NCI-H446 (cell line): ENCODE data around the gene RPP30.
"Not testable (repeated sequence)": the region's sequence is repeated elsewhere in the genome, so short reads cannot be mapped to it uniquely, and the experiment has no call there.

ENCODE experiments used
- DNase-seq, 2 experiments: peaks; one replicate each; lab custom pipeline; 2025; lab: John Stamatoyannopoulos, UW

Gene RPP30

DNA sequence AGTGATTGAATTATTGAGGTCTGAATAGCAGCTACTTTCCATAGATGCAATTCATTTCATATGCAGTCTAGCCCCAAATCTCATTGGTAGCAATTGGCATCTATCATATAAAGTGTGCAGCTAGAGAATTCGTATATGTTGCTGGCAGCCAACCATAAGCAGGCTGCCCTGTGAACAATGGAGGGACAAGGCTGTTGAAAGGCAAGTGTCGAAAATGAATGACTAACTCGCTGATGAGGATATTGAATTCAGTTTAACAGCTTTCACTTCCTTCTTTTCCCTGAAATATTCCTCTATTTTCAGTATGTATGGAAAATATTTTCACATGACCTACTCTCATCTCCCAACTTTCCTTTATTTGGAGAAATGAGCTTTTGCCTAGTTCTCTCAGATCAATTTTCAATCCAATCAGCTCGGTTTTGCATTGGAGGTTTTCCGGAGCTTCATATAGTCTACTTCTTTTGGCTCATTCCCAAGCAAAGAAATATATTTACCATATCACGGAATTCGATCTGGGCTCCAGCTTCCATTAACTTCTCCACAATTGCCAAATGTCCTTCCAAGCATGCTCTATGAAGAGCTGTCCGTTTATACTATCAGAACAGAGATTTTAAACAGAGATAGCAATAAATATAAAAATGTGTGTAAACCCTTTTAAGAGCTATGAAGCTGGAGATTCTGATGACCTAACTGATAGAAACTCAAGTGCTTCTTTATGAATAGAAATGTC is 45.6 kb downstream of the RPP30 start:
- no peak for DNase-seq

DNA sequence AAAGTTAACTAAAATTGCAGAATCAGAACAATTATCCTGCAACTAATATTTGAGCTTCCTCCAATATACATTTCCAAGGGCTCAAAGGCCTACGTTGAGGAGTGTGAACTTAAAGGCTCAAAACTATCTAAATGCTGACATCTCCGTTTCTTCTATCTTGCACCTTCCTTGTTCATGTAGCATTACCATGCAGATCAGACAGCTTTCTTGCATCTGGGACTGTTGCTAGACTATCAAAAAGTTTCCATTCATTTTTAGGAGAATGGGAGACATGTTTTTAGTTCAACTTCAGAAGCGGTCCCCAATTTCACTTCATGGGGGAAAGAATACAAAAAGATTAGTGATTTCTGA is 46.2 kb downstream of the RPP30 start:
- no peak for DNase-seq

DNA sequence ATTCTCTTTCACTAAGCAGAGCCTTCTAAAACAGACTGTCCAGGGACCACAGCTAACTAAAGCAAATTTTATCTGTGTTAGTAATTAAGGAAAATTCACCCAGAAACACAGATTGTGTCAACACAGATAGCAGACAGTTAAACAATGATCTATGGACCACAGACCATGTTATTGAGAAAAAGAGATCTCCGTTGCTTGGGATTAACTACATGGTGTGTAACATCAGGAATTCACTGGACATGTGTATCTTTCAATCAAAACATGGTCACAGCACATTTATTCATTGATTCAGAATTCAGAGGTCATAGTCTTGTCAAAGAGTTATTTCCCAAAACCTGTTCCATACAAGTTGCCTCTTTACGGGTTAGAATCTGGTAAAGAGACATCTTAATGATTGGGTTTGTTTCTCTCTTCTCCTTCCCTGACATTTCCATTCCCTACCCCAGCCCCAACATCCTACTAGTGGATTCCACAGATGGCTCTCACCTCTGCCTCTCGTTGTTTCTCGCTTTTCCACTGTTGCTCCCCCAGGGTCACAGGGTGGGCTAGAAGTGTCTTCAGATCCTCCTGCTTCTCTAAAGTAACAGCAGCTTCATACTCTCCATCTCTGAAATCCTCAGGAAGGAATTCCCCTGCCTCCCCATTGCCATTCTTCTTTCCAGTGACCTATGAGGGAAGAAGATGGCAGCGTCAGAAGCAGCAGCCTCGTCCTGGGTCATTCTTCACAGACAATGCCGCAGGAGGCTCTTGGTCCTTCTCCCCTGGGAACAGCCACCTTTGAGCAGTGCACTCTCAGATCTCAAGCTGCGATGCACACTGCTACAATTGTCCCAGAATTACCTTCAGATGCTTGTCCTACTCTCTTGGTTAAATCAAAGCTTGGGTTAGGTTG is 48.2 kb downstream of the RPP30 start:
- DNase-seq = no peak

DNA sequence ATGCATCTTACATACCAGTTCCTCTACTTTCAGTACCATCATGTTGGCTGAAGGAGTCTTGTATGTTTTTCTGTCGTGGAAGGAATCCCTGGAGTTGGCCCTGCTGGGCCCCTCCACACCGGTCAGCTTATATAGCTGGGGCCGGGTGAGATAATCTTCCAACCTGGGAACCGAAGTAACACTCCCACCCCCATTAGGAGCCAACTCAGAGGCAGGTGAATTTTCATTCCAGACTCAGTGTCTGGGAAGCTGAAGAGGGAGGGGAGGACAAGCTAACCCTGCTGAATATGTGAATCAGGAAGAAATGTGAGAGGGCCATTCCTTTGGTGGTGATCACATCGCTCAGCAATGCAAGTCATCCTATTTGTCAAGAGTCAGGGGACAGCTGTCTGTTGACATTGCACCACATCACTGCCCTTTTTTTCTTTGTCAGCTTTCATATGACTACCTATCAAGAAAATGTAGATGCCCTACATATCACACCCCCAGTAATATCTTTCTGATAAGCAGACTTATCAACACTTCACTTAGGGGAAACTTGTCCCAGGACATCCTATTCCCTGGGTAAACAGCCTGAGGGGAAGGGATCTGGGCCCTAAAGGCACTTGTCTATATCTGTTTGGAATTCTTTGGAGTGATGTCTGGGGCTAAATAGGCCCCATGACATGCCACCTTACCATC is 49.4 kb downstream of the RPP30 start, which contains the start of gene ANKRD1:
ANKRD1 (minus strand) TSS at position 102 of the 681 bp plus-strand sequence; CDS start at position 42, 60 bp downstream.
- DNase-seq = no peak

DNA sequence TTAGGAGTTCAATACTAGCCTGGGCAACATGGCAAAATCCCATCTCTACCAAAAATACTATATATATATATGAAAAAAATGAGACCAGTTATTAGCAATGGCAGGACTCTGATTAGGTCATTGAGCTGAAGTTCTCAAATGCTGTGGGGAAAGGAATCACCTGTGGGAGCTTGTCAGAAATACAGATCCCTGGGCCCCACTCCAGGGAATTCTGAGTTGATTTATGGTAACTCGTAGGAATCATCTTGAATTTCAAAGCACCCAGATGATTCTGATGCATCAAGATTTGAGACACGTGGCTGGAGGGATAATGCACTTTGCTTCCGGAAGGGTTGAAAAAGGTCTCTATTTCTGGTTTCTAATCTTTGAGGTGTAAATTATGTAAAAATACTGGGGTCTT is 50.1 kb downstream of the RPP30 start:
- no peak for DNase-seq

DNA sequence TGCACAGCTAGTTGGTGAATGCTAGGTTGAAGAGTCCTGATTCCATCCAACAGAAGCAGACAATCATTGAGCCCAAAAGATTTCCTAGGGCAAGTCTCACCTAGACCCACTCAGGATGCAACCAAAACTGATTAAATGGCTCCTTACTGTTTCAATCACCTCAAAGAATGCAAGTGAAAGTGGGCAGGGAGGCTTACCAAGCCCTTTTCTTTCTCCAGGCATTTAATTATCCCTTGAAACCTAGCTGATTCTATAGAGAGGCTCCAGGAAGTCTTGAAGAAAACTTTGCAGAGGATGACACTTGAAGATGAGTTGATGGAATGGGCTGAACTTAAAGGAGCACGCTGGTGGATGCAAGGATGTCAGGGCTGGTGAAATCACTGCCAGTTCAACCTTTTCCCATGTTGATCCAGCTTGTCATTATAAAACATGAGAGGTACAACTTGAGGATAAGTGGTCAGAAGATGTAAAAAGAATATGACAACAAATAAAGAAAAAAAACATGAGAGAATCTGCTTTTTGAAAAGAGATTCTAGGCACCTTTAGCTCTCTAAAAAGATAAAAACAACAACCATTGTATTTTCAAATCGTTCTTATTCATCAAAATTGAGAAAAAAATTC is 51.4 kb downstream of the RPP30 start:
- no peak for DNase-seq

DNA sequence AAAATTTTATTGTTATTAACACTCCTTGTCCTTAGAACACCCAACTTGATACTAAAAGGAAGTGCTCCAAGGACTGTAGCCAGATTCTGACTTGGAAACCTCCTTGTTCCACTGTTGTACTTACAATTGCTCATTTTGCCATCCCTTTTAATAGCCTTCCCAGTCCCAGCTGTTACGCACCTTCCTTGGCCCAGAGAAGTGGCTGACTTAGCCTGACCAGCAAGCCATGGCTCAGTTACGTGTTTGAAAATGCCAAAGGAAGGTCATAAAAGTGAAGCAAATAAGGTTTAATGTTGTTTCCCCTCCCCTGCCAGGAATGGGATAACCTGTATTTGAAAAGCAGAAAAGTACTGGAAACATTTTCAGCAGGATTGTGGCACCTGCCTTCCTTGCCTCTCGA is 52.8 kb downstream of the RPP30 start:
- no peak for DNase-seq

DNA sequence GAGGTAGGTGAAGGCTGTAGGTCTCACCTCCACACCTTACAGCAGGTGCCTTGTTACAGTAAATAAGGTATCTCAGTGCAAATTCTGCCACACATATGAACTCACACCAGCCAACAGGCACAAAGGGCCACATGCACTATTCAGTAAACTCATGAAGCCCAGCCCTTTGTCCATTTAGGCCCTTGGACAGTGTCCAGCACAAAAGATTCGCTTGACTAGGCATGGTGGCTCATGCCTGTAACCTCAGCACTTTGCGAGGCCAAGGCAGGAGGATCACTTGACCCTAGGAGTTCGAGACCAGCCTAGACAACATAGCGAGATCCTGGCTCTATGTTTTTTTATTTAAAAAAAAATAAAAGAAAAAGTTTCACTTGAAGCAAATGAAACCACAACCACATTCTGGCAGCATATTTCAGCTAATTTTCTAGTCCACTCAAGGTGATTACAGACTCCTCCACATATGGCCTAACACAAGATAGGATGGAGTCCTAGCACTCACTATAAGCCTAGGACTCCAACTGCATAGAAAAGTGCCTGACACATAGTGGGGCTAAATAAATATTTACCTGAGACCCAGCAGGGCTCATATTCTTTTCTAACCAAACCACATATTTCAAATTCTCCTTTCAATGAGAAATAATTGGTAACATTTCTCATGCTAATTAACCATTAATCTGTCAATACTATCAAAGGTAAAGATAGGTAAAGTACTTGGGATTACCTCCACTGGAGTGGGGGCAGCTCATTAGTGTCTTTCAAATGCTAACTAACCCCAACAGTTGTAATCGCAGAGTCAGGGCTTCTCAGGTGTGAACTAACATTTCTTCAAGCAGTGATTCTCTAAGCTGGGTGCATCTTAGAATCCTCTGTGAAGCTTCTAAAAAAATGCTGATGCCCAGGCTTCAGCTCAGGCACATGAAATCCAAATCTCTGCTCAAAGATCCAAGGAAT is 53.6 kb downstream of the RPP30 start:
- no peak for DNase-seq

DNA sequence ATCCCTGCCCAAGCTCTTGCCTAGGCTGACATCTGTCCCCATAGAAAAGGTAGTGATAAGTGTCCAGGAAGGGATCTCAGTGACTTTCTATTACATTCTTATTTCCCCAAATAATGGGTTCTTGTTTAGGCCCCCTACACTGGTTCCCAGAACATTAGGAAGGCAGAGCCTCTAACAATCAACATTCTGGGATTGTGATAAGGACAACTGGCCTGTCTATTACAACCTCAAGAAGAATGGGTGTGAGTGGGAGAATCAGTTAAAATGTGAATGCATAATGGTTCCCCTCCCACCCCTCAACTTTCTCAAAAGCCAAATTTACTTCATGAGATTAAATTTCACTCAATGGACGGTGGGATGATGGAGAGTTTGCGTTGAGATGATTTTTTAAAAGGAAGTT is 55.5 kb downstream of the RPP30 start:
- no peak for DNase-seq

DNA sequence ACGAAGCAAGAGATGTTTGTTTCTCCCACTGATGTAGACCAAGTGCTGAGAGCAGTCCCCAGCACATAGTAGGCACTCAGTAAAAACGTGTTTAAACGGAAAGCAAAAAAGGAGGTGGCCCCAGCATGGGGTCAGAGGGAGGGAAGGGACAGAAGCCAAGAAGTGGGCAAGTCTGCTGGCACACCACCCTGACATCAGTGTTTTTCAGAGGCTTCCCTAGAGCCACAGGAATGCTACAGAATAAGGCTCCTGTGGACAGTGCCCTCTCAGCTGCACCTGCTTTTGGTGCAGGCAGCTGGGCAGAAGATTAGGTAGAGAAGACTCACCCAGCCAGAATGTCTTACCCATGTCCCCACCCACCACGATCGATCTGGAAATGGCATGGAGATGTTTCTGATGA is 57.4 kb downstream of the RPP30 start:
- DNase-seq = no peak

DNA sequence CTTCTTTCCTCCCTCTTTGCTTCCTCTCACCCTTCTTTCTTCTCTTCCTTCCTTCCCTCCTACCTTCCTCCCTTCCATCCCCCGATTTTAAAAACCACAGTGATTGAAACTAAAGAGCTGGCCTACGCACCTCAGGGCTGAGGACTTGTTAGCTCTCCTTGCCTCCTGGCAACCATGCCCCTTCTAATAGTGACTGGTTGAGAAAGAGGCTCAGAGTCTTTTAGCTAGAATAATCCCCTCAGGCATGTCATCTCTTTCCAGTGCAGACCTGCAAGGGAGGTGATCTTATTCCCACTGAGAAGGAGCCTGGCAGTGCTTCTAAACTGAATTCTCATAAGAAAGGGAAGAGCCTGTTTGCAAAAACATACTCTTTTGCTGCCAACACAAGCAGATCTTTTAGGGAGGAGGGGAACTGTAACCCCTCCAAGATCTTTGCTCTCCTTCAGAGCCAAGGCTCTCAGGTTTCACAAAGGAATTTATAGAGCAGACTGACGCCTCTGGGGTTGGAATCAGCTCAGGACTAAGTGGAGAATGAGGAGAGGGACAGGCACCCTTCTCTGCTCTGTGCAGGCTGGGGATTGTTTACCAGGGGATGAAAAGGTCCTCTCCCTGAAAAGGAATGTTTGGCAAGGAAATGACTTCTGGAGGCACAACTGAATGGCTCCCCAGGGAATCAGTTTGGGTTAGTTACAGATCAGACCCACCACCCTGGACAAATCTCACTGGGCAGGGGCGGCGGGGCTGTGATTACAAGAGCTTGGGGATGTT is 58.5 kb downstream of the RPP30 start:
- DNase-seq = peak in 1 of 2 experiments; percentile 65

DNA sequence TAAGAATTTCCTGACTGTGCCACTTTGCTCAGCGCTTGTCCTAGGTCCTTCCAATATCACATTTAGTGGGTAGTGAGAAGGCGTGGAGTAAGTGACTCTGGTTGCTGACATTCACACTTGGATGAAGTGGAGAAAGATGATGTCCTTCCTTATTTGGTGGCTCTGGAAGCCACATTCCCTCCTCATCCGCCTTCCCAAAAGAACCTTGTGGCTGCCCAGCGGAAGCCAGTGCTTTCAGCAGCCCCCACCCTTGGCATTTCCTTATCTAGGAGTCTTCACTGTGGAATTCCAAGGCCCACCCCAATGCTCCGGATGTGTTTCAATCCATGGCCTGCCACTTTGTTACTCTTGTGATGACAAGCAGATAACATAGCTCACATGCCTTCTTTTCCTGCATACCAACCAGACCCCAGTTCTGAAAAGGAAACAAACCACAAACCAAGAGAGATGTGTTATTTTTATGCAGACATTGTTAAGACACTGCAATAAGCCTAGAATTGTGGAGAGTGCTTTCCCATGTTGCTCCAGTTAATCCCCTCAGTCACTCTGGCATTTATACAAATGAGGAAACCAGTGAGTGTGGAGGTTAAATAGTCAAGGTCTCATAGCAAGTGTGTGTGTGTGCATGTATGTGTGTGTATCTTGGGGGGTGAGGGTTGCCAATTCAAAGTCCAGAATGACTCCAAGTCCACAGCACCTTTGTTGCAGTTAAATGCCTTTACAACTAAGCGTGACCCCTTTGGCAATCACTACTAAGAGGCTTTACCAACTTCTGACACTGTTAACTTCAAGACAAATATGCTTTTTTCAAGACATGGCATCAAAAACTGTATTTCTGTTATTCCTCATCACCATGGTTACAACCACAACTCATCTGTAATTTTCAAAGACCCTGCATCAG is 59.4 kb downstream of the RPP30 start:
- DNase-seq = no peak

DNA sequence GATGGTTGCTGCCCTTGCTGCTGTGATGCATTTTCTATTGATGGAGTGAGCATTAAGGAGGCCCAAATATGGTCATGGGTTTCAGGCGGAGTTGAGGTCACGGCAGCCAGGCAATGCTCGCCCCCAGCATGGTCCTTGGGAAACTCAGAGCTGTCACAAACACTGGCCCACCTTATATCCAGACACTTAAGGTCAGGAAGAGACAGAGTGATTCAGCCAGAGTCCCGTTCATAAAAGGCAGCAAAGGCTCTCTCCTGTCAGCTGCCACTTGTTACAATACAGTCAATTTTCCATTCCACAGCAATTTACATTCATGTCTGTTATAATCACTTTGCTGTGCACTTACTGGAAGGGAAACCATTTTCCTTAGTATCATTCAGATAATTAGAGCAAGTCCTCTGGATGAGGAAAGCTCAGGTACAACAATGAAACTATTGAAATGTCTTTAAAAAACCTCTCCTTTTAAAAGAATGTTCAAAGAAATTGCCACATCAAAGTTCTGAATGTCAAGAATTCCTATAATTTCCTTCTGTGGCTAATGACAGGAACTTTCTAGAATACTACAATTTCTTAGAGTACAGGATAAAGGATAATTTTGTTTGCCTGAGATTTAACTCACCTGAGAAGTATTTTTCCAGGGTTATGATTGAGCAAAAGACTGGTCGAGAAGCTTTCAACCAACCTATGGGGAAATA is 64.0 kb downstream of the RPP30 start:
- DNase-seq = no peak

DNA sequence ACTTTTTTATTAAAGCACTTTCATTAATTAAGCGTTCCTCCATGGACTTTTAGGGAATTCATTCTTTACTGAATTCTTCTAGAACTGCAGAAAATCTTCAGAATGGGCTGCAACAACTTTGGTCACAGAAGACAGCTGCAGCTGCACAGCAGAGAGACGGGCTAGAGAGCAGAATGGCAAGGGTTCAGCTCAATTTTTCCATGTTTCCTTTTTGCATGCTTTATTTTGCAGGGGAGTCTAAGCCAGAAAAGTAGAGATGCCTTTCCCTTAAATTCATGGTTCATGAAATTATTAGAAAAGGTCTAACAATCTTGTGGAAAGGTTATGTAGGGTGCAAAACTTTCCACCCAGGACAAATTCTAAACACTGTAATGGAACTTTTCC is 64.5 kb downstream of the RPP30 start:
- DNase-seq = no peak

DNA sequence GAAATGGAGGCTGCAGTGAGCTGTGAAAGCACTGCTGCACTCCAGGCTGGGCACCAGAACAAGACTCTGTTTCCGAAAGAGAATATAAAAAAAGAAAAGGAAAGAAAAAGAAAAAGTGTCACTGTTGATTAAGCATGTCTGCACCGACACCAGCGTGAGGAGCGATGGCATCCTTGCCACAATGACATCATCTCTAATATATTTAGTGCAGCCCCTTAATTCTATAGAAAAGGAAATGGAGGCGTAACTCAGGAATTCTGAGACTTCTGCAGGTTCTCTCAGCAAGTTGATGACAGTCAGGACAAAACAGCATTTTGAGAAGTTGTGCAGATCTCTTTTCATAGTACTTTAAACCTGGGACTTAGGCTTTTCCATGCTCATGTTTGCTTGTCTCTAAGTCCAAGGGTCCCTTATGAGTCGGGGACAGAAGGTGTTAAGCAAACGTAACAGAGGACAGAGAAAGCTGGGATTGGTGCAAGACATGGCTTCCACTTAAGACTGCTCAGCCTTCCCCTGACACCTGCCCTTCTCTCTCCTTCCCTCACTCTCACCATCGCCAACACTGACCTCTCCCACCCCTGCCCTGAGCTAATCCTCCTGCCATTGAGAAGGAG is 66.0 kb downstream of the RPP30 start:
- no peak for DNase-seq

DNA sequence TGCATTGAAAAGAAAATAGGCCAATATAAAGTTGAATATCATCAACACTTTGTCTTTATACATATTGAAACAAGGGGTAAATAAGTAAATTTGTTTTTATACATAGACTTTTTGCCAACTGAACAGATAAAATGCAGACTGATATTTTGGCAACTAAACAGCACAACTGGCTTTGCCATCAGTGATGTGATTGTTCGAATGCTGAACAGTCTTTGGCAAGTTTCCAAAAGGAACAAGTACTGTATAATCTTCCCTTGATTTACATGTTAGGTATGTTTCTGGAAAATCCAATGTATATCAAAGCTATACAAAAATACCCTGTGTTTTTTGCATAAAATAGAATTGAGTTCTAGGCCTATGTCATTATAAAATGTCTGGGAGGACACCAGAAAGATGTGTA is 67.3 kb downstream of the RPP30 start:
- peak in 1 of 2 experiments; percentile 5 for DNase-seq

DNA sequence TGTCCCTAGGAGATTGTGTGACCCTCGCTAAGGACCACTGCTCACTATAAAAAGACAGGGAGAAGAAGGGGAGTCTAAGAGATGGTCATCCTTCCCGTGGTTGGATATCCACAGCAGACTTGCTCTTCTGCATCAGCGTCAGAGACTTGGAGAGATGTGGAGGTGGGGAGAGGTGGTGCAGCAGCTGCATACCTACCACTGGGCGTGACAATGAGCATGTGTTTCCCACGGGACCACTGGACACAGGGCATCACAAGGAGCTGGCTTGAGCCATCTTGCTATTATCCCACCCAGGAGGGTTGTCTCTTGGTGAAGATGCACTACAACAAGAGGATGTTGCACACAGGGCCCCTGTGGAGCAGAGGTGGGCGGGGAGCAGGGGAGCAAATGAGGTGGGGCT is 67.9 kb downstream of the RPP30 start:
- DNase-seq = no peak

DNA sequence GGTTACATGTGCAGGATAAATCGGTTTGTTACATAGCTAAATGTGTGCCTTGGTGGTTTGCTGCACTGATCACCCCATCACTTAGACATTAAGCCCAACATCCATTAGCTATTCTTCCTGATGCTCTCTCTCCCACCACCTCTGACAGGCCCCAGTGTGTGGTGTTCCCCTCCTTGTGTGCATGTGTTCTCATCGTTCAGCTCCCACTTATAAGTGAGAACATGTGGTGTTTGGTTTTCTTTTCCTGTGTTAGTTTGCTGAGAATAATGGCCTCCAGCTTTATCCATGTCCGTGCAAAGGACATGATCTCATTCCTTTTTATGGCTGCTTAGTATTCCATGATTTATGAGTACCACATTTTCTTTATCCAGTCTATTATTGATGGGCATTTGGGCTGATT is 71.2 kb downstream of the RPP30 start:
- not testable (repeated sequence) for DNase-seq
